Kasumi-1 (cell line): ENCODE measurements around the gene MFSD12.

ENCODE experiments used
- DNase-seq, 2 experiments: peaks; one replicate each; lab custom pipeline; 2025; lab: John Stamatoyannopoulos, UW

MFSD12 gene

GRCh38 chr19:3506384-3507340 lies 50.7 kb downstream of the MFSD12 start:
- peak; percentile 2 to 5 for DNase-seq

DNA sequence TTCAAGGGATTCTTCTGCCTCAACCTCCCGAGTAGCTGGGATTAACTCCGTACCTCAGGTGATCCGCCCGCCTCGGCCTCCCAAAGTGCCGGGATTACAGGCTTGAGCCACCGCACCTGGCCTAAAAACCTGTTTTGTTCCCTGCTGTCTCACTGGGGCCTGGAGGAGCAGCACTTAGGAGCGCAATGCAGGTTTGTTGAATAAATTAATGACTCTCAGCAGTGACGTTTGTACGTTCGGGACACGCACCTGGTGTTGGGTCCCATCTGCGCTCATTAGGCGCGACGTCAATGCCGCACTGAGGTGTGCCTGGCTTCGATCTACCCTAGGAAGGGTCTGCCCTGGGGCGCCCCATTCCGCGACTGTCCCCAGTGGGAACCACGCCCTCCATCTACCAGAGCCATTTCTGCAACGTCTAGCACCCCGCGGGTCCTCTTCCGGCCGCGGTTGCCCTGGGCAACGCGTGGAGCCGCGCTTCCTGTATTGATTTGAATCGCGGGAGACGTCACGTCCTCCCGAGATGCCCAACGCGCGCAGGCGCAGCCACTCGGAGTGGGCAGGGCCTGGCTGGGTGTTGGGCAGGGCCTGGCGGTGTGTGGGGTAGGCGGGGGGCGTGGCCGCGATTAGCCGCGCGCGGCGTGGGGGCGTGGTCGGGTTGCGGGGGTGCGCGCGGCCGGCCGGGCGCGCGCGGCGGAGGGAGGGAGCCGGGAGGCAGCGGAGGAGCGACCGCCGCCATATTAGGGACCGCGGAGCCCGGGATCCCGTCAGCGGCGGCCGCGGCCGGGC lies 51.6 kb downstream of the MFSD12 start, which contains the start of gene FZR1:
TSS of gene FZR1 (plus strand) at position 714 of the 786 bp plus-strand sequence. CDS start 16,679 bp downstream, outside the sequence.
- peak; percentile 93 to 95 for DNase-seq

- no peak for DNase-seq
These were observed 52.7 kb downstream of the MFSD12 start for GRCh38 chr19:3504735-3505134.

- DNase-seq, result no peak
These were observed 54.3 kb downstream of the MFSD12 start for GRCh38 chr19:3503036-3503572.

GRCh38 chr19:3501780-3502179 lies 55.6 kb downstream of the MFSD12 start:
- DNase-seq, result no peak

GRCh38 chr19:3500429-3501101 lies 56.8 kb downstream of the MFSD12 start, which contains the start of gene DOHH:
Gene DOHH, minus strand, starts transcription at chr19:3500674. Its CDS starts 3,860 bp downstream, at chr19:3496814.
- DNase-seq, result peak; percentile 97

- no peak for DNase-seq
These were observed 57.5 kb downstream of the MFSD12 start for GRCh38 chr19:3499738-3500428.

- DNase-seq, result no peak
These were observed 59.4 kb downstream of the MFSD12 start for GRCh38 chr19:3497757-3498520.

- DNase-seq, result no peak
These were observed 60.8 kb downstream of the MFSD12 start for GRCh38 chr19:3496392-3497273.

DNA sequence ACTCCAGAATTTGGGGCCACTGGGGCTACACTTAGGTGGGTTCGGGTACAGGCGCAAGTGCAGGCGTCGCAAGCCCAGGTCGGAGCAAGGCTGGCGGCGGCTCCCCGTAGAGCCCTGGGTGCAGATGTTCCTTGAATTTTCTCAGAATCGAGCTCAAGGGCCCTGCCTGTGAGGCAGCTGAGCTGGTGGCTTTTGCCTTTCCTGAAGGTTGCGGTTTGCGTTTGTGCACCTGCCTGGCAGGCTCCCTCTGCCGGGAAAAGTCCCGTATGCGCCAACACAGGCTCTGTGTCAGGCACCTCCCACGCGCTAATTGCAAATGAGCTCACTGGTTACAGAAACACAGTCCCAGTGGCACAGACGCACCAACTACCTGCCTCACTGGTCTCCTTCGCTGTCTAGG lies 62.8 kb downstream of the MFSD12 start:
- no peak for DNase-seq
